Neural crest cell (in vitro differentiated cells): ENCODE results near the gene GPR35. TPM values are rescaled to one million over a fixed set of nuclear protein-coding genes. Genes with fewer than 3 reads are reported as not detected.
A peak's percentile ranks its signal among the peaks of the same experiment; 100 is the strongest.

Source experiments
- DNase-seq: peaks from one replicate; pipeline ENCODE4 v3.0.0; 2021; ENCODE audit warnings: low read depth, mixed read lengths, low spot score
- H3K27ac Mint-ChIP-seq: one replicate; pipeline ENCODE4 v1.8.0; 2021; ENCODE audit warnings: mild to moderate bottlenecking, mixed read lengths; ENCODE audit not compliant: unreplicated experiment
- H3K27me3 Mint-ChIP-seq: 2 replicates; pipeline ENCODE4 v1.8.0; 2021; ENCODE audit warnings: low read depth, mild to moderate bottlenecking, mixed read lengths
- H3K36me3 Mint-ChIP-seq: 2 replicates; pipeline ENCODE4 v1.8.0; 2021; ENCODE audit warnings: low read depth, mild to moderate bottlenecking, mixed read lengths
- H3K4me1 Mint-ChIP-seq: 2 replicates; pipeline ENCODE4 v1.8.0; 2021; ENCODE audit warnings: mixed read lengths
- H3K4me3 Mint-ChIP-seq: one replicate; pipeline ENCODE4 v1.8.0; 2021; ENCODE audit warnings: mild to moderate bottlenecking, mixed read lengths
- H3K9me3 Mint-ChIP-seq: 2 replicates; pipeline ENCODE4 v1.8.0; 2021; ENCODE audit warnings: mixed read lengths
- long read RNA-seq: library from polyadenylated mRNA; unstranded; transcript quantifications from one replicate; pipeline ENCODE4 v2.0.0, GENCODE V29; 2020
- total RNA-seq: library from RNA; stranded (reverse); gene quantifications from 2 replicates; pipeline ENCODE4 v1.2.1, GENCODE V29; 2021
- TF ChIP-seq, protein P1 (sequence below): fragments of 200-600 bp; sonication (generic); conservative IDR thresholded peaks from 2 replicates; pipeline ENCODE4 v1.5.0; 2021; ENCODE audit warnings: antibody characterized with exemption, mild to moderate bottlenecking

The GPR35 gene, protein sequence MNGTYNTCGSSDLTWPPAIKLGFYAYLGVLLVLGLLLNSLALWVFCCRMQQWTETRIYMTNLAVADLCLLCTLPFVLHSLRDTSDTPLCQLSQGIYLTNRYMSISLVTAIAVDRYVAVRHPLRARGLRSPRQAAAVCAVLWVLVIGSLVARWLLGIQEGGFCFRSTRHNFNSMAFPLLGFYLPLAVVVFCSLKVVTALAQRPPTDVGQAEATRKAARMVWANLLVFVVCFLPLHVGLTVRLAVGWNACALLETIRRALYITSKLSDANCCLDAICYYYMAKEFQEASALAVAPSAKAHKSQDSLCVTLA
- total RNA-seq = 1.7 and 2.0 TPM in 2 replicates
- long read RNA-seq = 0 reads

DNA sequence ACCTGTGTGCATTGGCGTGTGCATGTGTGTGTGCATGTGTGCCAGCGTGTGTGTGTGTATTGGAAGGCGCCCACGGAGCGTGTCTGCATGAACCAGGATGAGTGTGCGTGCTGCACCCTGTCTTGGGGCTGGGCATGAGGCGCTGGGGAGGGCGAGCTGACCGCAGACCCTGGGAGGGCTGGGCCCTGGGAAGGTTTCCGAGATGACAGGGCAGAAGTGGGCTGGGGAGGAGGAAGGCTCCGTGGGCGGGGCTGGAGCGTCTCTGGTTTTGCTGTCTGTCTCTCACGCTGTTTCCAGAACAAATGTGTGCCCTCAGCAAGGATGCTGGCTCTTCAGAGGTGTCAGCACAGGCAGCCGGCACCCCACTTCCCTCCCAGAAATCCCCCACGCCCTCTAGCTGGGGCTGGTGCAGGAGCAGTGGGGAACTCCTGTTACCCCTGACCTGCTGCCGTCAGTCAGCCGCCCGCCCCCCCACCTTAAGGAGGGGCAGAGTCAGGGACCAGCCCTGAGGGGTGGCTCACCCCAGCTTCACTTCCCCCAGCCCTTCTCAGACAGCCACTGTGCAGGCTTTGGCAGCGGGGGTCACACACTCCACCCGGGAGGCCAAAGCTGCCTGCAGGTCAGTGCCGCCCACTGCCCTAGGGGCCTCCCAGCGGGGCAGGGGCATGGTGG lies at the start of gene GPR35:
GPR35 (plus strand) TSS at position 531 of the 672 bp plus-strand sequence. CDS start 4,473 bp downstream, outside the sequence.
- H3K27ac Mint-ChIP-seq = no peak within 1 kb of the TSS
- H3K4me3 Mint-ChIP-seq = no peak within 1 kb of the TSS
- TF ChIP-seq, protein P1, sequence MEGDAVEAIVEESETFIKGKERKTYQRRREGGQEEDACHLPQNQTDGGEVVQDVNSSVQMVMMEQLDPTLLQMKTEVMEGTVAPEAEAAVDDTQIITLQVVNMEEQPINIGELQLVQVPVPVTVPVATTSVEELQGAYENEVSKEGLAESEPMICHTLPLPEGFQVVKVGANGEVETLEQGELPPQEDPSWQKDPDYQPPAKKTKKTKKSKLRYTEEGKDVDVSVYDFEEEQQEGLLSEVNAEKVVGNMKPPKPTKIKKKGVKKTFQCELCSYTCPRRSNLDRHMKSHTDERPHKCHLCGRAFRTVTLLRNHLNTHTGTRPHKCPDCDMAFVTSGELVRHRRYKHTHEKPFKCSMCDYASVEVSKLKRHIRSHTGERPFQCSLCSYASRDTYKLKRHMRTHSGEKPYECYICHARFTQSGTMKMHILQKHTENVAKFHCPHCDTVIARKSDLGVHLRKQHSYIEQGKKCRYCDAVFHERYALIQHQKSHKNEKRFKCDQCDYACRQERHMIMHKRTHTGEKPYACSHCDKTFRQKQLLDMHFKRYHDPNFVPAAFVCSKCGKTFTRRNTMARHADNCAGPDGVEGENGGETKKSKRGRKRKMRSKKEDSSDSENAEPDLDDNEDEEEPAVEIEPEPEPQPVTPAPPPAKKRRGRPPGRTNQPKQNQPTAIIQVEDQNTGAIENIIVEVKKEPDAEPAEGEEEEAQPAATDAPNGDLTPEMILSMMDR = no peak
- H3K36me3 Mint-ChIP-seq = no peaks in the 10 kb centered on the region
- no peak for DNase-seq
- H3K4me1 Mint-ChIP-seq = no peaks in the 10 kb centered on the region
- no peaks in the 10 kb centered on the region for H3K27me3 Mint-ChIP-seq
- no peaks in the 10 kb centered on the region for H3K9me3 Mint-ChIP-seq

DNA sequence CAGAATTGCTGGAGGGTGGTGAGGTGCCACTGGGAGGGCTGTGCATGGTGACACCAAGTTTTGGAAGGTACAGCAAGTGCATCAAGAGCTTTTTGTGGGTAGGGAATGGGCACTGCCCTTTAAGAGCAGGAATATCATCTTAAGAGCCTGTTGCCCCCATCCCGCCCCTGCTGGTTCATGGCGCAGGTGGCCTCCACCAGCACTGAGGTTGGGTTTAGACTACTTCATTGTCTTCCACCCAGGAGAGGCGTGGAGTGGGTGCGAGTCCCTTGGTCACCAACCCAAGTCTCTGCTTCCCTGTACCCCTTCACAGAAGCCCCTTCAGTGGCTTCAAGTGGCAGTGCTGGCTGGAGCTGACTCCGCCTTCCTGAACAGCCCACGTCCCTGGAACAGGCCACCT lies 49.2 kb upstream of the GPR35 start:
- Mint-ChIP-seq H3K27ac (peak overlapping the region; percentile 43), H3K4me3 (no peak overlapping the region), H3K36me3 (peaks cover 2% of the 10 kb centered on the region), H3K9me3 (no peaks in the 10 kb centered on the region), H3K27me3 (no peaks in the 10 kb centered on the region), H3K4me1 (peaks cover 9% of the 10 kb centered on the region)
- TF ChIP-seq, protein P1 = no peak
- no peak for DNase-seq

DNA sequence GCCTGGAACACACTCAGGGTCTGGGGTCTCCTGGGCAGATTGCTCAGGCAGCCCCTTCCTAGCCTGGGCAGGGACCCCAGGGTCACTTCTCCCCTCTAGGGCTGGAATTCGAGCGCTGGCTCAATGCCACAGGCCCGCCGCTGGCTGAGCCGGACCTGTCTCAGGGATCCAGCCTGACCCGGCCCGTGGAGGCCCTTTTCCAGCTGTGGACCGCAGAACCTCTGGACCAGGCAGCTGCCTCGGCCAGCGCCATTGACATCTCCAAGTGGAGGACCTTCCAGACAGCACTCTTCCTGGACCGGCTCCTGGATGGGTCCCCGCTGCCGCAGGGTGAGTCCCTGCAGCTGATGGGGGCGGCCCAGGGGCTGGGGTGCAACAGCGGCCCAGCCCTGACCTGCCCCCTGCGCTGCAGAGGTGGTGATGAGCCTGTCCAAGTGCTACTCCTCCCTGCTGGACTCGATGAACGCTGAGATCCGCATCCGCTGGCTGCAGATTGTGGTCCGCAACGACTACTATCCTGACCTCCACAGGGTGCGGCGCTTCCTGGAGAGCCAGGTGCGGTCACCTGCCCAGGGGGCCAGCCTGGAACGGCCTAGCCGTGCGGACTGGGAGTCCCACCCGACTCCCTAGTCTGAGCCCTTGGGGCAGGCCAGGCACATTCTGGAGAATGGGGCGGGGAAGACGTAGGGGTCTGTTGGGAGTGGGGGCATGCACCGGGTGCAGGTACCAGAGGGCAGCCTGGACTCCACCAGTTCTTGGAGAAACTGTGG lies 48.7 kb upstream of the GPR35 start:
- Mint-ChIP-seq H3K4me3 (no peak overlapping the region), H3K4me1 (peaks cover 9% of the 10 kb centered on the region), H3K27me3 (no peaks in the 10 kb centered on the region), H3K27ac (no peak overlapping the region), H3K9me3 (no peaks in the 10 kb centered on the region), H3K36me3 (peaks cover 2% of the 10 kb centered on the region)
- TF ChIP-seq, protein P1 = no peak
- no peak for DNase-seq

DNA sequence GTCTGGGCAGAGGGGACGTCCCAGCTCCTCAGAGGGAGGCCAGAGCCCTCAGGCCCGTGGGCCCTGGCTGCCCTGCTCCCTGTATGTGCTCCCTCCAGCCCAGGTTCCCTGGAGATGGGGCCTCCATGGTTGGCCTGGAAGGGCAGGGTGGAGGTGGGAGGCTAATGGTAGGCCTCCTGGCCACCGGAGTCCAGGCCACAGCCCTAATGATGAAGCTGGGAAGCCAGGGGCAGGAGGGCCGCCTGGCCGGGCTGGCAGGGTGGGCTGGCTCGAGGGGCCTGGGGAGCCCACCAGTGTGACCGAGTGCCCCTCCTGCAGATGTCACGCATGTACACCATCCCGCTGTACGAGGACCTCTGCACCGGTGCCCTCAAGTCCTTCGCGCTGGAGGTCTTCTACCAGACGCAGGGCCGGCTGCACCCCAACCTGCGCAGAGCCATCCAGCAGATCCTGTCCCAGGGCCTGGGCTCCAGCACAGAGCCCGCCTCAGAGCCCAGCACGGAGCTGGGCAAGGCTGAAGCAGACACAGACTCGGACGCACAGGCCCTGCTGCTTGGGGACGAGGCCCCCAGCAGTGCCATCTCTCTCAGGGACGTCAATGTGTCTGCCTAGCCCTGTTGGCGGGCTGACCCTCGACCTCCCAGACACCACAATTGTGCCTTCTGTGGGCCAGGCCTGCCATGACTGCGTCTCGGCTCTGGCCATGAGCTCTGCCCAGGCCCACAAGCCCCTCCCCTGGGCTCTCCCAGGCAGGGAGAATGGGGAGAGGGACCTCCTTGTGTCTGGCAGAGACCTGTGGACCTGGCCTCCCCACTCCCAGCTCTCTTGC lies 47.8 kb upstream of the GPR35 start:
- Mint-ChIP-seq H3K27ac (no peak overlapping the region), H3K4me1 (peaks cover 18% of the 10 kb centered on the region), H3K36me3 (peaks cover 5% of the 10 kb centered on the region), H3K9me3 (no peaks in the 10 kb centered on the region), H3K4me3 (no peak overlapping the region), H3K27me3 (no peaks in the 10 kb centered on the region)
- DNase-seq = no peak
- TF ChIP-seq, protein P1 = no peak

DNA sequence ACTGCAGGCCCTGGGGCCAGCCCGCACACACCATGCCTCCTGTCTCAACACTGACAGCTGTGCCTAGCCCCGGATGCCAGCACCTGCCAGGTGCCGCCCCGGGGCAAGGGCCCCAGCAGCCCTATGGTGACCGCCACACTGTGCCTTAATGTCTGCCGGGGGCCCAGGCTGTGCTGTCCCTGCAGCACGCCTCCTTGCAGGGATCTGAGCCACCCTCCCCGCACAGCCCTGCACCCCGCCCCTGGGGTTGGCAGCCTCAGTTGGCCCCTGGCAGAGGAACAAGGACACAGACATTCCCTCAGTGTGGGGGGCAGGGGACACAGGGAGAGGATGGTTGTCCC lies 47.2 kb upstream of the GPR35 start:
- no peak for DNase-seq
- no peak overlapping the region for H3K4me3 Mint-ChIP-seq

More for the DNA sequence above, 47.2 kb upstream of the GPR35 start:
- H3K4me1 Mint-ChIP-seq = peaks cover 22% of the 10 kb centered on the region
- H3K9me3 Mint-ChIP-seq = no peaks in the 10 kb centered on the region
- no peaks in the 10 kb centered on the region for H3K27me3 Mint-ChIP-seq
- H3K36me3 Mint-ChIP-seq = peaks cover 5% of the 10 kb centered on the region
- no peak overlapping the region for H3K27ac Mint-ChIP-seq
- TF ChIP-seq, protein P1 = no peak
